HG02759 (cell line): ENCODE results near the gene GNAQ.

Experiments
- ATAC-seq: cut with Tn5 transposase; IDR thresholded peaks from one replicate; pipeline ENCODE4 v1.9.1; 2021; ENCODE audit warnings: mild to moderate bottlenecking, moderate library complexity; ENCODE audit not compliant: unreplicated experiment

GNAQ gene

DNA sequence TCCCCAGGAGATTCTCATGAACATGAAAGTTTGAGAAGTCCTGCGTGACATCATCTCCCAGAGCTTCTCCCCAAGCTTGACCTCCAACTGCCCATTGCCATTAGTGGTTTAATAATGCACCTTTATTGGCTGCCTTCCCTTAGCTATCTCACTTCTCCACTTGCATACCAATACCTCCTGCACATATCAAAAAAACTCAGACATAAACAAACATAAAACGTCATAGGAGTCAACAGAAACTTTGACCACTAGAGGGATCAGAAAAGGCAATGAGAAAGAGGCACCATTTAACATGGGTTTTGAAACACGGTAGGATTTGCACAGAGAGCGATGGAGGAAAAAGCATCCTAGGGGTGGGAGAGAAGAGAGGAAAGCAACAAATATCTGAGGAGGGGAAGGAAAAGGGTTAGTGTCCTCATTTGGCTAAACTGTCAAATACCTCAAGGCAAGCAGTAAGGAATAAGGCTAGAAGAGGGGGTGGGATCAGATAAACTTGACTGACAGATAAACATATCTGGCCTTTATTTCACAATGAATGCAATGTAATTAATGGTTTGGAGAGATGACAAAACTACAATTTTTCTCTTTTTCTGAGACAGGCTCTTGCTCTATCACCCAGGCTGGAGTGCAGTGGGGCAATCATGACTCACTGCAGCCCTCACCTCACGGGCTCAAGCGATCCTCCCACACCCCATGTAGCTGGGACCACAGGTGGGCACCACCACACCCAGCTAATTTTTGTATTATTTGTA is 27.0 kb downstream of the GNAQ start:
- no peak for ATAC-seq

DNA sequence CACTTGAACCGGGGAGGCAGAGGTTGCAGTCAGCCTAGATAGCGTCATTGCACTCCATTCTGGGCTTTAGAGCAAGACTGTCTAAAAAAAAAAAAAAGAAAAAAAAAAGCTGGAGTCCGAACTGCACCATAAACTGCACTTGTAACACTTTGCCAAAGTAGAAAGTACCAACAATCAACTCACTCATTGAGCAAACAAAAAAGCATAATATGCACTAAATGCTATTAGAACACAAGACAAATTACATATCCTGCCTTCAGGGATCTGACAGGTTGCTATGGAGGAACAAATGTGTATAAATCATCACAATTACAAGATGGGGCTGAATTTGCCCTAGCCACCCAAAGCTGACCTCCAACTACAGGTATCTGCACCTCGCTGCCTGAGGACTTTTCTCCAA is 27.9 kb downstream of the GNAQ start:
- ATAC-seq: no peak

DNA sequence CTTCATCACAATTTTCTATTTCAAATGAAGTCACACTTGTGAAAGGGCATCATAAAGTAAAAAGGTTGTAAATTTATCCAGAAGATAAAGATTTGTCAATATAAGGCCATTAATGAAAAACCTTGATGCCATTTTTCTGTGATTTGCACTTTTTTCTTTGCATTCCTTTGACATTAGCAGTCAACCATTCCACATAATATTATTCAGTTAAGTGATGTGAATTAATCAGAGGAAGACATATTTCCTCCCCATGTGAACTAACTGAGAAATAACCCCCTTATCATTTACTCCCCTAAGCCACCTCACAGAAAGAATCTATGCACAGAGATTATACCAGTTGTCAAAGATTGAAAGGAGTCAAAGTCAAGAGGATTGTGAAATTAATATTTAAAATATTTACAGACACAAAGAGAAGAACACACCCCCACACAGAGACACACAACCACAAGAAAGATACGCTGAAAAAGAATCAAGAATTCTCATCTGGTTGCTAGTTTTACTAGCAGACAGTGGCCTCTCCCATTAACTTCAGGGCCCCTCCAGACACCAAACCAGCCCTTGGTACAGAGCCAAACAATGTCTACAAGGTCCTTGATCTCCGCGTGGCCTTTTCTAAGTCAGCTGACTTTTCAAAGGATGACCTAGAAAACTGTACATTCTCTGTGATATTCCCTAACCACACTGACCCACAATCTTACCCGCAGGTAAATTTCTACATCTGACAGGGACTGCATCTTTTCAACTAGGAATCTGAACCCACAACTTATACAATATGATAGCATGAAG is 29.5 kb downstream of the GNAQ start:
- ATAC-seq: no peak

DNA sequence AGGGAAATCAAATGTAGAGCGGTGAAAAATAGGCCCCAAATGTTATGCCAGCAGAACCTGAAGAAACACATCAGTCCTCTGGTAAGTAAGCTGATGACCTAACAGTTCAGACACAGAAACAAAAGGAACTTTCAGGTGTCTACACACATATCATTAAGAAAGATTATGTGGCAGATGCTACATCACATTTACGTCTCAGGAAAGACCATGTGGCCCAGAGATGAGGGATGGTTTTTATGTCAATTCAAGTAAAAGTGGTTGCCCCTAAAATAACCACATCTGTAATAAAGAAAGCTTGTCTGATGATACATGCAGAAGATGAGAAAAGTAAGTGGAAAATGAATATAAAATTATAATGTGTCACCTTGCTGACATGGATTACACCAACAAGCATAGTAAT is 31.4 kb downstream of the GNAQ start:
- ATAC-seq: no peak

DNA sequence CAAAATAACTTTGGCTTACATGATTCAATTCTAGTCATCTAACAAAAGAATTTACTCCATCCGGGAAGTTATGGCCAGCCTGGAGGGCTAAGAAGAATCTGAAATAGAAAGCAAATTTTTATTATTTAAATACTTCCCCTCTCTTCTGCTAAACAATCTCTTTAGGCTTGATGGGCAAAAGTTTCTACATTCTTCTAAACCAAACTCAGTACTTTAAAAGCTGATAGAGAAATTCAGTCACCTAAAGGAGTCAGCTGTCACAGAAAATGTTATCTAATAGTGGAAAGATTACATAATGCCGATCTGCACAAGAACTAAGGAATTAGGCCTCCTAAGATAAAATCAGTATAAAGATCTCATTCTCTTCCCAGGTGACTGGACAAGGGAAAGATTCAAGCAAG is 32.4 kb downstream of the GNAQ start:
- no peak for ATAC-seq

DNA sequence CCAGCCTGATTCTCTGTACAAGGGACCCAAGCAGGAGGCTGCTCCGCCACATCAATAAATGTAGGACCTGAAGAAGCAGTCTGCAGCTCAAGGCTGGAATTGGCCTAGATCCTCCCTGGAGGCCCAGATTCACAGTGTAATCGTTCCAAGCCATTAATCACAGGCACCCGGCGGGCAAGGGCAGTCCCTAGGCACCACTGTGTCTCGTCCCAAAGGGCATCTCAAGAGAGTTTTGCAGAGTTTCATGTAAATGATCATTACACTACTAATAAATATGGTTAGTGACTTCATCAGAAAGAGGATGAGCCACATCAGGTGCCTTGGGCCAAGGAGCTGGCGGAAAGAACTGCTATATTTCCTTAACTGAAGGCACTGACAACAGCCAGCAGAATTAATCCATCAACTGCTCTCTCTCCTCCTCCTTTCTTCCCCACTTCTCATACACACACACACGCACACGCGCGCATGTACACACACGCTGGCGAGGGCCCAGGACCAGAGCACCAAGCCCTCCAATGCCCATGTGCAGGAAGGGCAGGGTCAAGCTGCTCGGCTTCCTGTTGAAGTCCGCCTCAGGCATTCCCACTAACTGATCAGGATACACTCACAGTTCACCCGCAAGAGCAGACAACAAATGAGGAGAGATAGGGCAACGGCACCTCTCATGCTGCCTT is 33.9 kb downstream of the GNAQ start:
- no peak for ATAC-seq

DNA sequence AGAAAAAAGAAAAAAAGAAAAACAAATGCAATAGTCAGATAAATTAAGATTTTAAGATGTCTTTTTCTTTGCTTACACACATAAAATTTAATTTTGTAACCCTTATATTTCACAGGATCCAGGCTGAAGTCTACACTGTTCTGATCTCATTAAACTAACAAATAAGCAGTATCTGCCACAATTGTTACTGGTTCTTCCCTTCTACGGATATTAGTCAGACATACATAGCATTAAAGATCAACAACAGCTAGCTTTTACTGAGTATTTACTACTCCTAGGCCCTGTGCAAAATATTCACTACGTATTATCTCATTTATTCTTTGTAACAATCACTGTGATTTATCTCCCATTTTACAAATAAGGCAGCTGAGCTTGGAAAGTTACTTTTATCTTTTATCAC is 34.9 kb downstream of the GNAQ start:
- no peak for ATAC-seq

DNA sequence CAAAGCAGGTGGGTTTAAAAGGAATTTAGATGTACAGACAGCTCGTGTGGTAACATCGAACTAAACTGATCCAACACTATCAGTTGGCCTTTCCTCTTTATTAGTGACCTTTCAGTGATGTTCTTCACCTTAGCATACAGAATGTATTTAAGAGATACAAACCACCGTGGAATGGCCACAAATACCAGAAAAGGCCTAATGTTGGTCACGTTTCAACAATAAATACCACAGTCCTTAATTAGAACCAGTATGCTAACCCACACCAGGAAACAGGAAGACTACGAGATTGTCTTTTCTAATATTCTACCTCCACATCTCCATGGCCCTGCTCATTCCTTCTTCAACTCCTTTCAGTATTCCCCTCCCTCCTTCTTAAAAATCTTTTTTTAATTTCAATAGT is 40.4 kb downstream of the GNAQ start:
- no peak for ATAC-seq

DNA sequence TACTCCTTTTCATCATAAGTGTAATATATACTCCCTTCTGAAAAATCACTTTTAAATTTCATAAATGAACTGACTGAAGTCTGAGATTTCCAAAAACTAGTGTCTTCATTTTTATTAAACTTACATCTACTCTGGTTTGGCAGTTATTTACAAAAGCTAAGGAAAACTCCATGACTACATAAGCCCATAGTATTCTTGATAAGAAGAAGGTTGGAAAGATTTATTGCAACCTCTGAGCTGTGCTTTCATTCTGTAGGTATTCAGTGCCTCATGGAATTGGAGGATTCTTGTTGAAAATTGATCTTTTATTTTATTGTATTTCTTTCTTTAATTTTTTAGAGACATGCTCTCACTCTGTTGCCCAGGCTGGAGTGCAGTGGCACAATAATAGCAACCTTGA is 41.7 kb downstream of the GNAQ start:
- ATAC-seq: no peak

DNA sequence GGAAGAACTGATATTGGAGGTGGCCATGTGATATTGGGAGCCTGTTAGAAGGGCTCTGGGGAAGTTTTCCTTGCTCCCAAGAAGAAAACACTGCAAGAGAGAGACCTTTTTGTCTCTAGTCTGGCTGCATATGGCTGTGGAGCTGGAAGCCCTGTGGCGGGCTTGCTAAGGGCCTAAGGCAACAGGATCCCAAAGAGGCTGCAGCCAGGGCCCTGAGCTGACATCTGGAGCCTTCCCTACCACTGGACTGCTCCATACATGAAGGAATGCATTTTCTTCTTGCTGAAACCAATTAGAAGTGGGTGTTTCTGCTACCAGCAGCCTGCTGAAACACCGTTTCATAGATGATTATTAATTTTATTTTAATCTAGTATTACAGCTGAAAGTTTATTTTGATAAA is 42.2 kb downstream of the GNAQ start:
- no peak for ATAC-seq

DNA sequence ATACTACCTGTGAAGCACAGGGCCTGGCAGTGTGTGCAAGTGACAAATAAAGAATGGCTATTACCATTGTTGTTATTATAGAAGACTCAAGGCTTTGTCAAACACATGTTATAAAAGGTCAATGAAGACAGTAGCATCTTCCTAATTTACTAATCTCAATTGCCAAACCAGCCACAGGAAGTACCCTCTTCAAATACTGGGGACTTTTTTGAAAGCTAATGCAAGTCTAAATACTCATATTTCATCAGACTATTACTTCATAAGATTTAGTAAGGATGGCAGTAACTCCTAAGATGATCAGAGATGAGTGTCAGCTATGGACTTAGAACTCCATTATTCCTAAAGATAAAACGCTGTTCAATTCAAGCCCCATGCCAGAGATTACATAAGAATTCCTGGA is 43.0 kb downstream of the GNAQ start:
- ATAC-seq: no peak

DNA sequence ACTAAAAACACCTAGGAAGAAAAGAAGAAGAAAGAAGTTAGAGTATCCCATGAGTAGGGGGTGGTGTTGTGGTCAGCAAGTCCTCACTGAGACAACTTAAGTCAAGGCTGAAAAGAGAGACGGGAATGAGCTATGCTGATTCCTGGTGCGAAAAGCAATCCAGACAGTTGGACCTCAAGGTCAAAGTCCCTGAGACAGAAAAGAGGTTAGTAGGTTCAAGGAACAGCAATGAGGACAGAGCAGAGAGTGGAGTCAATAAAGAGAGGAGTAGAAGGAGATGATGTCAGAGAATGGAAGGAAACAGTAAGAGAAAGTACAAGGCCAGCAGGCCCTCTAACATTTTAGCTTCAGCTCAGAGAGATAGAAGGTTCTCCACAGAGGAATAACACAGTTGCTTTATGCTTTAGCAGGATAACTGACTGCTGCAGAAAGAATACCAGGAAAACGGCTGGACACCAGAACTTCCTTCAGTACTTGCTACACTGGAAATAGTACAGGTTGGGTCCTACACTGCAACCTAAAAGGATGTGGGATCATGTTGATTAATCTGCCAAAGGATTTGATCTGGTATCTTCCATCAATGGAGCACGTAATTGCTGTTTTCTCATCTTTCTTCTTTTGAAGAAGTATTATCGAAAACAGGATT is 43.6 kb downstream of the GNAQ start:
- no peak for ATAC-seq

DNA sequence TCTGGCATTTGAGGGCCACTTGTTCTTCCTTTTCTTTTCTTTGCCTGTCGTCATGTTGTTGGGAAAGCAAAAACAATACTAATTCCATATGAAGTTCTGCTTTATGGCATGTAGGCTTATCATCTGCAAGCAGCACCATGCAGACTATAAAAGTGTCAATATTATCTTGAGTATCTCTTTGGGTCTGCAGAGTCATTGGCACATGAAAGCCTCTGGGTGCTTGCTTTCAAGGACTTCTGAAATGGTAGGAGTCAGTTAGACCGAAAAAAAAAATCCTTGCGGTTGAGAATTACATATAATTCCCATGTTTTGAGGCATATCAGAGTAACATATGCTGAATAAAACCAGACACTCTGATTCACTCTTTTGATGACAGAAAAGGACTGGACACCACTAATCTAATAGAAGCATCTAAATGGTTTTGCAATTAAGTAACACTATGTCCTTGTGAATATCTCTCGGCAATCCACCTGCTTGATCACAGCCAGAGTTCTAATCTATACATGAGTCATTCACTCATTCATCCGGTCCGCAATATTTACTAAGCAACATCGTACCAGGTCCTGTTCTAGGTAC is 44.4 kb downstream of the GNAQ start:
- no peak for ATAC-seq

DNA sequence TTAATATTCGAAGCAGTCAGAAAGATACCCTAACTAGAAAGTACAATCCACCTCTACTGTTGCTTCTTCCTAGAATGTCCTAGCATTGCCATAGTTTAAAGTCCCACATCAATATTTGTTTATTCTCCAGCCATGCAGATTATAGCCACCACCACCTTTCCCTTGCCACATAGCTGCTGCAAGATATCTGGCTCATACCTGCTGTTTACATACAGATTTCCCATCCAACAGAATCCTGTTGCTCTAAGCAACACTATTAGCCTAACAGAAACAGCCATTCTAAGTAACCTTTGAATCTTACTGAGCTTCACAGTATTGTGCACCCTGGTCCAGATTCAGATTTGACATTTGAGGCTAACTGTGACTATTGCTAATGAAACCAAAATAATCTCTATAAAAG is 45.6 kb downstream of the GNAQ start:
- ATAC-seq: no peak

DNA sequence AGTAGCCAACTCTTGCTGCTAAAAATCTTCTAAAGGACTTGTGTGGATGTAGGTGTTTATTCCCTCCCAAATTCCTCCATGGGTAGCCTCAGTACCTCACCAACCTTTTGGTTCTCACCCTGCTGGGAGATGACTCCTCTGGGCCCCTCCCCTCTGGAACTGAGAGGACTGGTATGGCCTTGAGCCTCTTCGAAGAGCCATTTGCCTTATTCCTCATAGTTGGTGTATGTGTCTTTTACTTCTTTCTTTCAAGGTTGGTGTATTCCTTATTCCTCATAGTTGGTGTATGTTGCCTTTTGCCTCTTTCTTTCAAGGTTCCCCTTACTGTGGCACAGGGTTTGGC is 48.3 kb downstream of the GNAQ start:
- ATAC-seq: no peak

DNA sequence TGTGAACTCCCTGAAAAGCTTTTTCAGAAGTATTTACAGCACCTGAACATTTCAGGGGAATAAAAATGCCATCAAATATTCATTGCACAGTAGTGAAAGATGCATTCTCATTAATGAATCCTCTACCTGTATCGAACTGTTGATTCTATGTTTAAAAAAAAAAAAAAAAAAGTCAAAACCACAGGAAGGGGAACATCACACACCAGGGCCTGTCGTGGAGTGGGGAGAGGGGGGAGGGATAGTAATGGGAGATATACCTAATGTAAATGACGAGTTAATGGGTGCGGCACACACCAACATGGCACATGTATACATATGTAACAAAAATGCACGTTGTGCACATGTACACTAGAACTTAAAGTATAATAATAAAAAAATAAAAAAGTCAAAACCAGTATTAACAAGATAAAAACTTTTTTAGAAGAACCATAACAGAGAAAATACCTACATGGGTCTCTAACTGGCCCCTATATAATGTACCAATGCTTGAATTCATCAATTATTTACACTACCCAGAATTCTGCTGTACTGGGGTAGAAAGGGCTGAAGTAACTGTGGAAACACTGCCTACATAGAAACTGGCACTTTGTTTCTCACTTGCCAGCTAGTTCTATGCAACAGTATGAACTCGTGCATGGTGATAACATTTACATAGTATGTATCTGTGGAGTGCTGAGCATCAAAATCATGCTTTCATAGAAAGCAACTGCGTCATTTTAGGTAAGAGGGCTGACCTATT is 48.9 kb downstream of the GNAQ start:
- no peak for ATAC-seq

DNA sequence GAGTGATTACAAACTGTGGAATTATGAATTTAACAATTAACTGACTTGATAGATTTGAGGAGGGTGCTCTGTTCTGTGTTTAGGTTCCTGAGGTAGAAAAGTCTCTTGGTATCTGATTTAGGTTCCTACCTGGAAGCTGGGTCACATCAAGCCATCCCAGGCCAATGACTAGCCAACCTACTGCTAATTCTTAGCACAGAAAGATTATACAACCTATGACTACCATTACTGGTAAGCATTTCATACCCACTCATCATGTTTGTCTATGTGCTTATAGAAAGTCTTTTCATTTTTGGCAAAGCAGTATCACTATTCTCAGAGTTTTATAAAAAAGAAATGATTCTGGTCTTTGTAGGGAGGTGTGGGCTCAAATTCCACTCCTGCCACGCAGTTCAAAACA is 49.7 kb downstream of the GNAQ start:
- ATAC-seq: no peak

DNA sequence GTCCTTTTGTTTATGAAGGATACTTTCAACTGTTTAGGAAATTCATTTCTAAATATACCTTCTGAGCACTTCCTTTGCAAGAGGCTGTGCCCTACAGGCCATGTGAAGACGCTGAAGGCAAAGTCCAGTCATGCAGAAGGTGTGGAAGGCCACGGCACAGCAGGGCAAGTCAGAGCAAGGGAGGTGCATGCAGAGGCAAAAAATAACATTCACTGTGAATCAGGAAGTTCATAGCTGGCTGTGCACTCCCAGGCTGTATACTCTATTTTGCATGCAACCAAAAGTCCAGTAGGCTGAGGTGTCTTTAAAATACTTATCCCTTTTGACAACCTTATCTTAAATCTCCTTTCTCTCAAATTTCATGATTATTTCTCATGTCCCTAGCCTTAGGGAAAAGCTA is 50.3 kb downstream of the GNAQ start:
- no peak for ATAC-seq

DNA sequence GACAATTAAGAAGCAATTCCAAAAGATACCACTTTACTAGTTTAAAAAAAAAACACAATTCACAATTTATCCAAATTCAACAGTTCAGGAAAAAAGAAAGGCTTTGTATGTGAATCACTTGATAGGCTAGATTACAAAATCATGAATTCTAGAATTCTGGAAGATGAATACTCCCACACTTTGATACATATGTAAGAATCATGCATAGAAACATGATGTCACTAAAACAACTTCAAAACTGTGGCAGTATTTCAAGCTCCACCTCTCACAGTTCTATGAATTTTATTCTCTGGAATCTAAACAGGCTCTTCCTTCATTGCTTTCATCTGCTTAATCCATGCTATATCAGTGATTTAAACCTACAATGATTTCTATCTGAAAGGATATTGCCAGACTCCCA is 51.0 kb downstream of the GNAQ start:
- ATAC-seq: no peak

DNA sequence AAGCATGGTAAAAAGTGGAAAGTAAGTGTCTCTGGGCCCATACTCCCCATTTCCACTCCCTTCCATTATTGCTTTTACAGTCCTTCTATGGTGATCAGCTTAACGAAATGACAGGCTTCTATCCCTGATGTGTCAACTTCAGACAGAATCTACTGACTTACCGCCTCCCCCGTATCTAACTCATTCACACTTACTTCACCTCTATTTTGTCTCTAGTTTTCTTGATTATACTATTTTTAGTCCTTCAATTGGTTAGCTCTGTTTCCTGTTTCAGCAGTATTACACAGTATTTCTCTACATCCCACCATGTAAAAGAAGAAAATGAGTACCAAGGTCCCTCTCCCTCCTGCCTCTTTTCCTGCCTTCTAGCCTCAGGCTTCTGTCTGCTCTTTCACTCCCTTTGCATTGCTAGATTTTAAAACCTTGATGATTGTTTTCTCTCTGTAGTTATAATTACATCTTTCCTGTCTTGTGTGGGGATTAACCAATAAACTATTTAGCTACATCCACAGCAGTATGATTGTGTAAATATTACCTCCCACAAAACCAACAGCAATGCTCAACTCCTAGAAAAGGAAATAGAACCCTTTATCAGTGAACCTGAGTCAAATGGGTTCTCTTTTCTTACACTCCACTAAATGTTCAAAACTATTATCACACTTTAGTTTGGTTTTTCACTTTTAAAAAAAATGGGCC is 53.4 kb downstream of the GNAQ start:
- no peak for ATAC-seq
